HepG2 (cell line): ENCODE data around the gene PDGFRB. TPM values are rescaled to one million over a fixed set of nuclear protein-coding genes. Genes with fewer than 3 reads are reported as not detected.

Experiments
- AFF4 ChIP-seq: sonication (generic); formaldehyde crosslinking; IDR thresholded peaks from 2 replicates; pipeline ENCODE4 v1.4.0; 2020; ENCODE audit warnings: missing genetic modification reagents
- DMAP1 ChIP-seq: IDR thresholded peaks from 2 replicates; pipeline ENCODE4 v1.6.1; 2016
- KLF15 ChIP-seq: sonication (generic); formaldehyde crosslinking; IDR thresholded peaks from 2 replicates; pipeline ENCODE4 v1.8.1; 2023; ENCODE audit warnings: borderline replicate concordance, mild to moderate bottlenecking, inconsistent platforms, missing genetic modification reagents, mixed read lengths
- MAFG ChIP-seq: sonication (generic); formaldehyde crosslinking; IDR thresholded peaks from 2 replicates; pipeline ENCODE4 v1.5.1; 2020; ENCODE audit warnings: mild to moderate bottlenecking, missing genetic modification reagents
- MAX ChIP-seq: IDR thresholded peaks from 2 replicates; pipeline ENCODE4 v1.6.1; 2012; ENCODE audit warnings: inconsistent platforms
- MEIS1 ChIP-seq: sonication (generic); formaldehyde crosslinking; IDR thresholded peaks from 2 replicates; pipeline ENCODE4 v1.9.0; 2021; ENCODE audit warnings: mild to moderate bottlenecking, missing genetic modification reagents, moderate library complexity, borderline replicate concordance
- NFKB2 ChIP-seq: sonication (generic); formaldehyde crosslinking; IDR thresholded peaks from 2 replicates; pipeline ENCODE4 v1.4.0; 2020; ENCODE audit warnings: missing genetic modification reagents, borderline replicate concordance
- PCBP2 ChIP-seq: fragments of 200-400 bp; formaldehyde crosslinking; optimal IDR thresholded peaks from 2 replicates; pipeline ENCODE3; 2018; ENCODE audit warnings: low read length, low read depth; ENCODE audit not compliant: poor library complexity, severe bottlenecking
- SAP130 ChIP-seq: IDR thresholded peaks from 2 replicates; pipeline ENCODE4 v1.6.1; 2016; ENCODE audit warnings: low read depth
- SATB2 ChIP-seq: sonication (generic); formaldehyde crosslinking; IDR thresholded peaks from 2 replicates; pipeline ENCODE4 v1.5.0; 2020; ENCODE audit warnings: missing genetic modification reagents
- polyA plus RNA-seq, 8 experiments: library from polyadenylated mRNA; depleted of rRNA in 3 of 8; stranded (reverse) in 7 of 8; unstranded in 1 of 8; fragments of >200 nt; fragmentation: Illumina TruSeq in 4 of 8; extraction: Trizol in 4 of 8; gene quantifications; 2 replicates each; pipeline versions ENCODE4 v1.2.1 to v1.2.3, GENCODE V29; 2011 to 2016; ENCODE audit warnings: low read depth in 4 of 8, missing spikeins in 1 of 8, mixed read lengths in 1 of 8; ENCODE audit not compliant: insufficient read depth in 1 of 8
- total RNA-seq, 5 experiments: library from RNA; depleted of rRNA; stranded (reverse); fragments of >200 nt; fragmentation: Illumina TruSeq; extraction: Trizol; gene quantifications; 2 replicates each; pipeline ENCODE4 v1.2.3, GENCODE V29; 2016; ENCODE audit warnings: low read depth in 1 of 5
- TF ChIP-seq, protein P1 (sequence below): sonication (generic); formaldehyde crosslinking; IDR thresholded peaks from 2 replicates; pipeline ENCODE4 v1.5.1; 2020; ENCODE audit warnings: mild to moderate bottlenecking, missing genetic modification reagents, moderate library complexity
- TF ChIP-seq, protein P2 (sequence below): sonication (generic); formaldehyde crosslinking; IDR thresholded peaks from 2 replicates; pipeline ENCODE4 v1.4.0; 2020; ENCODE audit warnings: mild to moderate bottlenecking, missing genetic modification reagents
- TF ChIP-seq, protein P3 (sequence below): IDR thresholded peaks from 2 replicates; pipeline ENCODE4 v1.6.1; 2016; ENCODE audit warnings: missing compliant biosample characterization, missing genetic modification reagents, borderline replicate concordance
- TF ChIP-seq, protein P4 (sequence below): sonication (generic); formaldehyde crosslinking; IDR thresholded peaks from 2 replicates; pipeline ENCODE4 v1.4.0; 2020; ENCODE audit warnings: missing genetic modification reagents
- TF ChIP-seq, protein P5 (sequence below): sonication (generic); formaldehyde crosslinking; IDR thresholded peaks from 2 replicates; pipeline ENCODE4 v1.8.0; 2022; ENCODE audit warnings: missing genetic modification reagents, mild to moderate bottlenecking, moderate library complexity, borderline replicate concordance

The PDGFRB gene
- total and polyA plus RNA-seq, 2 of the 13 experiments (the other 11 are each of a cell fraction or from before 2014, with no cell fraction given): 4.0 to 21.0 TPM

DNA sequence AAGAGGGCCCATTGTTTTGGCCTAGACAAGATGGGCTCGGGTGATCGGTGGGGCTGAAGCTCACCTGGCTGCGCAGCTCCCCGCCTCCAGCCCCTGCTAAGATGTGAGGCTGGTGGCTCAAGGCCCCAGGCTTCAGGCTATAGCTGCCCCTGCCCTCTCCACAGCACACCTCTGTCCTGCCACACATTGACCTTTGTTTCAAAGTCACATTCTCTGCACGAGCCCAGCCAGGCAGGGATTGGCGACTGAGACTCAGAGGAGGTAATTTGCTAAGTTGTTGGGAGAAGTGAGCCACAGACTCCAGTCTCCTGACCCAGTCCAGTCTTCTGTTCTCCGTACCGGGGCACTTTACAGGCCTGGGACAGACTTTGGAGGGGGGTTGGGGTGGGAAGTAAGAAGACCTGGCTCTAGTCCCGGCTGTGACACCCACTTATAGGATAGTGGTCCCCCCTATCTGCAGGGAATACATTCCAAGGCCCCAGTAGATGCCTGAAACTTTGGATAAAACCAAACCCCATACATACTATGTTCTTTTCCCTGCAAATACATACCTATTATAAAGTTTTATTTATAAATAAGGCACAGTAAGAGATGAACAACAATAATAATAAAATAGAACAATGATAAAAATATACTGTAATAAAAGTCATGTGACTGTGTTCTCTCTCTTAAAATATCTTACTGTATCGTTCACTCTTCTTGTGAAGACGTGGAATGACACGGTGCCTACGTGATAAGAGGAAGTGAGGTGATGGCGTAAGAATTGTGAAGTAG is 13.3 kb downstream of the PDGFRB start (continued):
- no peak for TF ChIP-seq MAX
- 0 out of 2 replicates have a peak, but pooled peaks have one; percentile 21 for TF ChIP-seq KLF15
- peak; percentile 74; the same call in 1 of the 2 replicates for TF ChIP-seq SATB2
- TF ChIP-seq, protein P1, sequence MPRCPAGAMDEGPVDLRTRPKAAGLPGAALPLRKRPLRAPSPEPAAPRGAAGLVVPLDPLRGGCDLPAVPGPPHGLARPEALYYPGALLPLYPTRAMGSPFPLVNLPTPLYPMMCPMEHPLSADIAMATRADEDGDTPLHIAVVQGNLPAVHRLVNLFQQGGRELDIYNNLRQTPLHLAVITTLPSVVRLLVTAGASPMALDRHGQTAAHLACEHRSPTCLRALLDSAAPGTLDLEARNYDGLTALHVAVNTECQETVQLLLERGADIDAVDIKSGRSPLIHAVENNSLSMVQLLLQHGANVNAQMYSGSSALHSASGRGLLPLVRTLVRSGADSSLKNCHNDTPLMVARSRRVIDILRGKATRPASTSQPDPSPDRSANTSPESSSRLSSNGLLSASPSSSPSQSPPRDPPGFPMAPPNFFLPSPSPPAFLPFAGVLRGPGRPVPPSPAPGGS (CRISPR knock-in tag): peak; percentile 45; the same call in 1 of the 2 replicates
- no peak for TF ChIP-seq DMAP1 (CRISPR knock-in tag)
- TF ChIP-seq NFKB2 (CRISPR knock-in tag): peak; percentile 81; the same call in 1 of the 2 replicates
- TF ChIP-seq, protein P2, sequence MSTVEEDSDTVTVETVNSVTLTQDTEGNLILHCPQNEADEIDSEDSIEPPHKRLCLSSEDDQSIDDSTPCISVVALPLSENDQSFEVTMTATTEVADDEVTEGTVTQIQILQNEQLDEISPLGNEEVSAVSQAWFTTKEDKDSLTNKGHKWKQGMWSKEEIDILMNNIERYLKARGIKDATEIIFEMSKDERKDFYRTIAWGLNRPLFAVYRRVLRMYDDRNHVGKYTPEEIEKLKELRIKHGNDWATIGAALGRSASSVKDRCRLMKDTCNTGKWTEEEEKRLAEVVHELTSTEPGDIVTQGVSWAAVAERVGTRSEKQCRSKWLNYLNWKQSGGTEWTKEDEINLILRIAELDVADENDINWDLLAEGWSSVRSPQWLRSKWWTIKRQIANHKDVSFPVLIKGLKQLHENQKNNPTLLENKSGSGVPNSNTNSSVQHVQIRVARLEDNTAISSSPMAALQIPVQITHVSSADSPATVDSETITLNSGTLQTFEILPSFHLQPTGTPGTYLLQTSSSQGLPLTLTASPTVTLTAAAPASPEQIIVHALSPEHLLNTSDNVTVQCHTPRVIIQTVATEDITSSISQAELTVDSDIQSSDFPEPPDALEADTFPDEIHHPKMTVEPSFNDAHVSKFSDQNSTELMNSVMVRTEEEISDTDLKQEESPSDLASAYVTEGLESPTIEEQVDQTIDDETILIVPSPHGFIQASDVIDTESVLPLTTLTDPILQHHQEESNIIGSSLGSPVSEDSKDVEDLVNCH: no peak
- TF ChIP-seq, protein P3, sequence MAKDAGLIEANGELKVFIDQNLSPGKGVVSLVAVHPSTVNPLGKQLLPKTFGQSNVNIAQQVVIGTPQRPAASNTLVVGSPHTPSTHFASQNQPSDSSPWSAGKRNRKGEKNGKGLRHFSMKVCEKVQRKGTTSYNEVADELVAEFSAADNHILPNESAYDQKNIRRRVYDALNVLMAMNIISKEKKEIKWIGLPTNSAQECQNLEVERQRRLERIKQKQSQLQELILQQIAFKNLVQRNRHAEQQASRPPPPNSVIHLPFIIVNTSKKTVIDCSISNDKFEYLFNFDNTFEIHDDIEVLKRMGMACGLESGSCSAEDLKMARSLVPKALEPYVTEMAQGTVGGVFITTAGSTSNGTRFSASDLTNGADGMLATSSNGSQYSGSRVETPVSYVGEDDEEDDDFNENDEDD (CRISPR knock-in tag): peak; percentile 85
- TF ChIP-seq, protein P4, sequence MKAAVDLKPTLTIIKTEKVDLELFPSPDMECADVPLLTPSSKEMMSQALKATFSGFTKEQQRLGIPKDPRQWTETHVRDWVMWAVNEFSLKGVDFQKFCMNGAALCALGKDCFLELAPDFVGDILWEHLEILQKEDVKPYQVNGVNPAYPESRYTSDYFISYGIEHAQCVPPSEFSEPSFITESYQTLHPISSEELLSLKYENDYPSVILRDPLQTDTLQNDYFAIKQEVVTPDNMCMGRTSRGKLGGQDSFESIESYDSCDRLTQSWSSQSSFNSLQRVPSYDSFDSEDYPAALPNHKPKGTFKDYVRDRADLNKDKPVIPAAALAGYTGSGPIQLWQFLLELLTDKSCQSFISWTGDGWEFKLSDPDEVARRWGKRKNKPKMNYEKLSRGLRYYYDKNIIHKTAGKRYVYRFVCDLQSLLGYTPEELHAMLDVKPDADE (CRISPR knock-in tag): 0 out of 2 replicates have a peak, but pooled peaks have one; percentile 74
- no peak for TF ChIP-seq AFF4 (CRISPR knock-in tag)
- TF ChIP-seq, protein P5, sequence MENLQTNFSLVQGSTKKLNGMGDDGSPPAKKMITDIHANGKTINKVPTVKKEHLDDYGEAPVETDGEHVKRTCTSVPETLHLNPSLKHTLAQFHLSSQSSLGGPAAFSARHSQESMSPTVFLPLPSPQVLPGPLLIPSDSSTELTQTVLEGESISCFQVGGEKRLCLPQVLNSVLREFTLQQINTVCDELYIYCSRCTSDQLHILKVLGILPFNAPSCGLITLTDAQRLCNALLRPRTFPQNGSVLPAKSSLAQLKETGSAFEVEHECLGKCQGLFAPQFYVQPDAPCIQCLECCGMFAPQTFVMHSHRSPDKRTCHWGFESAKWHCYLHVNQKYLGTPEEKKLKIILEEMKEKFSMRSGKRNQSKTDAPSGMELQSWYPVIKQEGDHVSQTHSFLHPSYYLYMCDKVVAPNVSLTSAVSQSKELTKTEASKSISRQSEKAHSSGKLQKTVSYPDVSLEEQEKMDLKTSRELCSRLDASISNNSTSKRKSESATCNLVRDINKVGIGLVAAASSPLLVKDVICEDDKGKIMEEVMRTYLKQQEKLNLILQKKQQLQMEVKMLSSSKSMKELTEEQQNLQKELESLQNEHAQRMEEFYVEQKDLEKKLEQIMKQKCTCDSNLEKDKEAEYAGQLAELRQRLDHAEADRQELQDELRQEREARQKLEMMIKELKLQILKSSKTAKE (CRISPR knock-in tag): peak; percentile 15; the same call in 1 of the 2 replicates
- TF ChIP-seq MEIS1: no peak
- TF ChIP-seq SAP130 (CRISPR knock-in tag): no peak
- no peak for TF ChIP-seq PCBP2
- TF ChIP-seq MAFG: no peak
